ENCODE measurements around the gene NPLOC4. TPM values are rescaled to one million over a fixed set of nuclear protein-coding genes. Genes with fewer than 3 reads are reported as not detected.

NPLOC4 gene
- total RNA-seq, 1 donor from 2014 or later: 102 TPM

- Mint-ChIP-seq H3K27me3 (no peaks in the 10 kb centered on the region), H3K27ac (peak overlapping the region; percentile 84), H3K9me3 (ENCODE audit: low read depth) (no peaks in the 10 kb centered on the region), H3K36me3 (ENCODE audit: insufficient read depth) (peaks cover 10% of the 10 kb centered on the region), H3K4me1 (ENCODE audit: low read depth) (no peaks in the 10 kb centered on the region), H3K4me3 (ENCODE audit: low read depth) (no peak overlapping the region)
- no peak for TF ChIP-seq CTCF (IDR thresholded peaks at IDR 0.05; ENCODE audit: unreplicated experiment)
- DNase-seq (ENCODE audit: low spot score, unreplicated experiment): no peak
Measured at GRCh38 chr17:81603846-81604610, 32.9 kb downstream of the NPLOC4 start.

DNA sequence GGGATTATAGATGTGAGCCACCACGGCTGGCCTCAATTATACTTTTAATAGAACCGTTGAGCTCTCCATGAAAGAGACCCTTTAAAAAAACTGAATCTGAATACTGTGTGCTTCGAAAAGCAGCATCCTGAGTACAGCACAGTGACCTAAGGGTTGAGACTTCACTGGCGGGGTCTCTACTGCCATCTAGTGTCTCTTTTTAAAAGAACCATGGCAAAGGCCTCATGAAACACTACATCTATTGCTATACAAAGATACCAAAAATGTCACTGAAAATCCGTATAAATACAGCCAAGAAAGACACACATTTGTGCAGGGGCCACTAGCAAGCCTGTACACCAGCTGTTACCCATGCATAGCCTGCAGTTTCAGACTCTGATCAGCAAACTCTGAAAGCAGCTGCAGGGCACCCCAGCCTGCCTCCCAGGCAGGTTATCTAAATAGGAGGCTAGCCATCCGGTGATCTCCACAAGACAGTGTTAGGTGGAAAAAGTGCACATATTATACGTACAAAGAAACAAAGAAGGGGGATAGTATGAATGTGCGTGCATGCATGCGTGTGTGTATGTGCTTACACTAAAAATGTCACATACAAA, 35.3 kb downstream of the NPLOC4 start:
- Mint-ChIP-seq H3K27me3 (no peaks in the 10 kb centered on the region), H3K4me3 (ENCODE audit: low read depth) (no peak overlapping the region), H3K9me3 (ENCODE audit: low read depth) (no peaks in the 10 kb centered on the region), H3K4me1 (ENCODE audit: low read depth) (no peaks in the 10 kb centered on the region), H3K27ac (no peak overlapping the region), H3K36me3 (ENCODE audit: insufficient read depth) (peaks cover 13% of the 10 kb centered on the region)
- TF ChIP-seq CTCF (IDR thresholded peaks at IDR 0.05; ENCODE audit: unreplicated experiment): peak; percentile 83
- DNase-seq (ENCODE audit: low spot score, unreplicated experiment): peak; percentile 17

- H3K9me3 Mint-ChIP-seq (ENCODE audit: low read depth): no peaks in the 10 kb centered on the region
- no peaks in the 10 kb centered on the region for H3K4me1 Mint-ChIP-seq (ENCODE audit: low read depth)
- H3K27ac Mint-ChIP-seq: no peak overlapping the region
- H3K27me3 Mint-ChIP-seq: no peaks in the 10 kb centered on the region
- no peak overlapping the region for H3K4me3 Mint-ChIP-seq (ENCODE audit: low read depth)
- TF ChIP-seq CTCF (IDR thresholded peaks at IDR 0.05; ENCODE audit: unreplicated experiment): no peak
- peaks cover 11% of the 10 kb centered on the region for H3K36me3 Mint-ChIP-seq (ENCODE audit: insufficient read depth)
- no peak for DNase-seq (ENCODE audit: low spot score, unreplicated experiment)
Measured at GRCh38 chr17:81599719-81600486, 37.0 kb downstream of the NPLOC4 start.

DNA sequence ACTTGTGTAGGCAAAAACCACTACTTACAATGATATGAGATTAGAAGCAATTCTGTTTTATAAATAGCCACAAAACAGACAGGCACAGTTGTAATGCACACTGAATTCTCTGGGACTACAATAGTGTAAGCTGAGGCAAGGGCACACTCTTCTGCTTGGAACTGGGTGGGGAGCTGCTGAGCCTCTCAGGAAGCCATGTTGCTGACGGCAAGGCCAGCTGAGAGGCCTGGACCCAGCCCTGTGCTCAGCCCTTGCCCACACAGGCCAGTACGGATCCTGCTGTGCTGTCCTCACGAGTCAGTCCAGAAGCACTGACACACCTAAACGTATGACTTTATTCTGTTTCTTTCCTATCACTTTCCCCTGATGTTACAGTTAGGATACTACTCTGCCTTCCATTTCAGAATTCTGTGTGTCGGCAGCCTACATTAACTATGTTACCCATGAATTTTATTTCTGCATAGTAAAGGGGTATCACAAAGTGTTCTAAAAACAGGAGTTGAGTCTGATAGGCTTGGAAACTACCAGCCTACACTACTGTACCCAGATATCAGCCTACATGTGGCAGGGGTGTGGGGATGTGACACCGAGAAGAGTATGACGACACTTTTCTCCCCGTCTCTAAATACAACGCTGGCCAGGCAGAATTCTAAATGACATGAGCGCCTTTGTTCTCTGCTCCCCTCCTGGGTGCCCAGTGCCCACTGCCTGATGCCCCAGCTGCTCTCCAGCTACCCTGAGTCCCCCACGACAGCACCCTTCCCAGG, 43.6 kb downstream of the NPLOC4 start:
- no peak for DNase-seq (ENCODE audit: low spot score, unreplicated experiment)
- no peaks in the 10 kb centered on the region for H3K9me3 Mint-ChIP-seq (ENCODE audit: low read depth)
- no peaks in the 10 kb centered on the region for H3K27me3 Mint-ChIP-seq
- no peak overlapping the region for H3K27ac Mint-ChIP-seq
- no peak overlapping the region for H3K4me3 Mint-ChIP-seq (ENCODE audit: low read depth)
- H3K36me3 Mint-ChIP-seq (ENCODE audit: insufficient read depth): peaks cover 20% of the 10 kb centered on the region
- TF ChIP-seq CTCF (IDR thresholded peaks at IDR 0.05; ENCODE audit: unreplicated experiment): no peak
- H3K4me1 Mint-ChIP-seq (ENCODE audit: low read depth): no peaks in the 10 kb centered on the region

DNA sequence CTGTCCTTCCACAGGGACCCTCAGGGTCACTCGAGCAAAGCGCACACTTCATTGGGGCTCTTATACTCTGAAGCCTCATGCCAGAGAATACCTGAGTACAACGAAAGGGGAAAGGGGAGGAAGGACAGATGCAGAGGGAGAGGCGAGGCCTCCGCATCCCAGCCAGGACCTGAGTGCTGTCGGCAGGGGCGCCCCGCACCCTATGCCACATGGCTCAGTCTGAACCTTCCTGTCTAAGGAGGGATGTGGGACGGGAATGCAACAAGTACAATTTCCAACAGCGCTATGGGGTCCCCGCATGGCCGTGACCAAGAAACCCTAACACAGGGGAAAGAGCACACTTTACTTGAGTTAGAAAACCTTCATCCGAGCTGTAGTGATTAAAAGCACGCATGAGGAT, 44.9 kb downstream of the NPLOC4 start:
- H3K36me3 Mint-ChIP-seq (ENCODE audit: insufficient read depth): peaks cover 22% of the 10 kb centered on the region

More for the DNA sequence above, 44.9 kb downstream of the NPLOC4 start:
- Mint-ChIP-seq H3K27ac (peak overlapping the region; percentile 24), H3K27me3 (no peaks in the 10 kb centered on the region), H3K4me3 (ENCODE audit: low read depth) (no peak overlapping the region), H3K9me3 (ENCODE audit: low read depth) (no peaks in the 10 kb centered on the region), H3K4me1 (ENCODE audit: low read depth) (no peaks in the 10 kb centered on the region)
- TF ChIP-seq CTCF (IDR thresholded peaks at IDR 0.05; ENCODE audit: unreplicated experiment): no peak
- no peak for DNase-seq (ENCODE audit: low spot score, unreplicated experiment)

Measured in progenitor cell of endocrine pancreas (in vitro differentiated cells).